Panc1 (cell line): ENCODE results near the gene SEC31B. TPM values are rescaled to one million over a fixed set of nuclear protein-coding genes. Genes with fewer than 3 reads are reported as not detected.
A peak's percentile ranks its signal among the peaks of the same experiment; 100 is the strongest.

Source experiments
- ATAC-seq: fragments of 200-7000 bp; cut with Tn5 transposase; 2 replicates; pipeline ENCODE4 v1.9.1; 2020; ENCODE audit warnings: mild to moderate bottlenecking, moderate library complexity
- BruUV-seq: library from RNA; stranded (reverse); fragments of 400-500 nt; replicated peaks from 2 replicates; lab custom pipeline; 2021; lab: Mats Ljungman, UMichigan
- CTCF ChIA-PET: fragments of 300-600 bp; sonication (Branson Sonifier 250); formaldehyde crosslinking; loops from one replicate; lab custom pipeline; 2022; ENCODE audit warnings: antibody characterized with exemption; lab: Charles Lee
- POLR2A ChIA-PET: fragments of 300-600 bp; sonication (Branson Sonifier 250); formaldehyde crosslinking; loops from one replicate; lab custom pipeline; 2022; ENCODE audit warnings: antibody characterized with exemption; lab: Charles Lee
- DNase-seq: peaks from one replicate; pipeline ENCODE4 v3.0.0-alpha.2; 2010; ENCODE audit warnings: low read depth, low spot score
- H3K27ac ChIP-seq: 2 replicates; pipeline ENCODE4 v1.5.1; 2011; ENCODE audit warnings: mild to moderate bottlenecking, low read length, inconsistent platforms
- H3K27me3 ChIP-seq: fragments of 200-500 bp; sonication (Bioruptor generic); 2 replicates; pipeline ENCODE4 v1.6.0; 2014; ENCODE audit warnings: low read length, inconsistent platforms; ENCODE audit not compliant: control insufficient read depth, insufficient read depth
- H3K36me3 ChIP-seq: fragments of 200-500 bp; sonication (Bioruptor generic); 2 replicates; pipeline ENCODE4 v1.5.1; 2014; ENCODE audit warnings: inconsistent platforms, mild to moderate bottlenecking, low read length, moderate library complexity; ENCODE audit not compliant: control insufficient read depth, insufficient read depth
- H3K4me1 ChIP-seq: 2 replicates; pipeline ENCODE4 v1.5.1; 2011; ENCODE audit warnings: inconsistent platforms, mild to moderate bottlenecking, low read length, moderate library complexity; ENCODE audit not compliant: control insufficient read depth, insufficient read depth
- H3K4me3 ChIP-seq, 2 experiments: 2 replicates each; pipeline ENCODE4 v1.5.1; 2011 to 2012; ENCODE audit warnings: low read depth in 2 of 2, low read length in 2 of 2, mild to moderate bottlenecking in 2 of 2, inconsistent platforms in 1 of 2, moderate library complexity in 1 of 2
- H3K9me3 ChIP-seq: fragments of 200-500 bp; sonication (Bioruptor generic); 2 replicates; pipeline ENCODE4 v1.5.1; 2014; ENCODE audit warnings: low read depth, mild to moderate bottlenecking, inconsistent platforms, low read length, moderate library complexity; ENCODE audit not compliant: control insufficient read depth, insufficient read depth
- POLR2AphosphoS5 ChIP-seq: IDR thresholded peaks from 2 replicates; pipeline ENCODE4 v1.6.1; 2012; ENCODE audit warnings: mild to moderate bottlenecking, low read depth, low read length, moderate library complexity
- SIN3A ChIP-seq: IDR thresholded peaks from 2 replicates; pipeline ENCODE4 v1.6.1; 2012; ENCODE audit warnings: low read depth, mild to moderate bottlenecking, low read length, moderate library complexity, borderline replicate concordance; ENCODE audit not compliant: insufficient read depth
- TCF7L2 ChIP-seq: IDR thresholded peaks from 2 replicates; pipeline ENCODE4 v1.6.1; 2011; ENCODE audit warnings: mild to moderate bottlenecking, low read depth, low read length, inconsistent platforms
- in situ Hi-C: cut with HindIII; loops from 2 replicates; pipeline ENCODE4 v1.10.0; 2016; ENCODE audit warnings: low sequenced_read_pairs, low pct_unique_long_range_greater_than_20kb
- intact Hi-C: fragments of 100-400 bp; cut with micrococcal nuclease; formaldehyde crosslinking; loops from one replicate; pipeline ENCODE4 v1.10.0; 2022; ENCODE audit not compliant: unreplicated experiment
- total RNA-seq: library from RNA; stranded (reverse); gene quantifications from one replicate; pipeline ENCODE4 v1.2.1, GENCODE V29; 2021; ENCODE audit not compliant: unreplicated experiment
- TF ChIP-seq, protein P1 (sequence below), 2 experiments: IDR thresholded peaks; 2 replicates each; pipeline ENCODE4 v1.6.1; 2011 to 2012; ENCODE audit warnings: low read depth in 2 of 2, control low read depth in 1 of 2, low read length in 1 of 2, mild to moderate bottlenecking in 1 of 2, moderate library complexity in 1 of 2; ENCODE audit not compliant: insufficient read depth in 1 of 2
- TF ChIP-seq, protein P2 (sequence below): fragments of 450-650 bp; IDR thresholded peaks from 2 replicates; pipeline ENCODE4 v1.5.1; 2017; ENCODE audit warnings: mild to moderate bottlenecking

Gene SEC31B
- total RNA-seq, 1 experiment from 2014 or later = 17.8 TPM

DNA sequence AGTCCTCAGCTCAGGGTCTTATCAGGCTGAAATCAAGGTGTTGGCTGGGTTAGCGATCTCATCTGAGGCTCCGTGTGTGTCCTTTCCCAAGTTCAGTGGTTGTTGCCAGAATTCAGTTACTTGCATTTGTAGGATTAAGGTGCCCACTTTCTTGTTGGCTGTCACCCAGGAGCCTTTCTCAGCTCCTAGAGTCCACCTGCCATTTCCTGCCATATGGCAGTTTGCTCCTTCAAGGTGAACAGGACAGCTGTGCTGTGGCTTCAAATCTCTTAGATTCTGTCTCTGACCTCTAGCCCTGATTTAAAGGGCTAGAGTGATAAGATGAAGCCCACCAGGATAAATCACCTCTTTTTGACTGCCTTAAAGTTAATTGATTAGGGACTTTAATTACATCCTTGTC, 15.1 kb upstream of the SEC31B start:
- CTCF ChIA-PET = interaction anchor here (0.6 to 1.6 kb wide), 2 partner anchors 294 to 343 kb away, joined by 4 to 6 read pairs; no protein-coding TSS in a partner anchor

DNA sequence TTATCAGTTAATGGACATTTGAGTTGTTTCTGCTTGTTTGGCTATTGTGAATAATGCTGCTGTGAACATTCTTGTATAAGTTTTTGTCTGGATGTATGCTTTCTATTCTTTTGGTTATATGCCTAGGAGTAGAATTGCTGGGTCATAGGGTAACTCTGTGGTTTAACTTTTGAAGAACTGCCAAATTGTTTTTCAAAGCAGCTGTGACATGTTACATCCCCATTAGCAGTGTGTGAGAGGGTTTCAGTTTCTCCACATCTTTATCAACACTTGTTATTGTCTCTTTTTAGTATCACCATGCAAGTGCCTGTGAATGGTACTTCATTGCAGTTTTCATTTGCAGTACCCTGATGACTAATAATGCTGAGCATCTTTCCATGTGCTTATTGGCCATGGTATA, 12.1 kb upstream of the SEC31B start:
- Histone ChIP-seq H3K4me1 (peaks cover 29% of the 10 kb centered on the region), H3K27me3 (no peaks in the 10 kb centered on the region), H3K36me3 (peaks cover 14% of the 10 kb centered on the region), H3K27ac (no peak overlapping the region), H3K4me3 (no peak overlapping the region), H3K9me3 (no peaks in the 10 kb centered on the region)
- ATAC-seq (no peak), DNase-seq (no peak)
- CTCF ChIA-PET = no interaction called here
- no TSS peak for BruUV-seq
- POLR2A ChIA-PET = no interaction called here
- TF ChIP-seq, protein P1, sequence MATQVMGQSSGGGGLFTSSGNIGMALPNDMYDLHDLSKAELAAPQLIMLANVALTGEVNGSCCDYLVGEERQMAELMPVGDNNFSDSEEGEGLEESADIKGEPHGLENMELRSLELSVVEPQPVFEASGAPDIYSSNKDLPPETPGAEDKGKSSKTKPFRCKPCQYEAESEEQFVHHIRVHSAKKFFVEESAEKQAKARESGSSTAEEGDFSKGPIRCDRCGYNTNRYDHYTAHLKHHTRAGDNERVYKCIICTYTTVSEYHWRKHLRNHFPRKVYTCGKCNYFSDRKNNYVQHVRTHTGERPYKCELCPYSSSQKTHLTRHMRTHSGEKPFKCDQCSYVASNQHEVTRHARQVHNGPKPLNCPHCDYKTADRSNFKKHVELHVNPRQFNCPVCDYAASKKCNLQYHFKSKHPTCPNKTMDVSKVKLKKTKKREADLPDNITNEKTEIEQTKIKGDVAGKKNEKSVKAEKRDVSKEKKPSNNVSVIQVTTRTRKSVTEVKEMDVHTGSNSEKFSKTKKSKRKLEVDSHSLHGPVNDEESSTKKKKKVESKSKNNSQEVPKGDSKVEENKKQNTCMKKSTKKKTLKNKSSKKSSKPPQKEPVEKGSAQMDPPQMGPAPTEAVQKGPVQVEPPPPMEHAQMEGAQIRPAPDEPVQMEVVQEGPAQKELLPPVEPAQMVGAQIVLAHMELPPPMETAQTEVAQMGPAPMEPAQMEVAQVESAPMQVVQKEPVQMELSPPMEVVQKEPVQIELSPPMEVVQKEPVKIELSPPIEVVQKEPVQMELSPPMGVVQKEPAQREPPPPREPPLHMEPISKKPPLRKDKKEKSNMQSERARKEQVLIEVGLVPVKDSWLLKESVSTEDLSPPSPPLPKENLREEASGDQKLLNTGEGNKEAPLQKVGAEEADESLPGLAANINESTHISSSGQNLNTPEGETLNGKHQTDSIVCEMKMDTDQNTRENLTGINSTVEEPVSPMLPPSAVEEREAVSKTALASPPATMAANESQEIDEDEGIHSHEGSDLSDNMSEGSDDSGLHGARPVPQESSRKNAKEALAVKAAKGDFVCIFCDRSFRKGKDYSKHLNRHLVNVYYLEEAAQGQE (IDR thresholded peaks at IDR 0.05; ENCODE audit: insufficient read depth in 1 of 2, low read depth in 2 of 2, low read length in 1 of 2) = no peak
- TF ChIP-seq TCF7L2 (no peak), POLR2AphosphoS5 (no peak), SIN3A (no peak)
- TF ChIP-seq, protein P2, sequence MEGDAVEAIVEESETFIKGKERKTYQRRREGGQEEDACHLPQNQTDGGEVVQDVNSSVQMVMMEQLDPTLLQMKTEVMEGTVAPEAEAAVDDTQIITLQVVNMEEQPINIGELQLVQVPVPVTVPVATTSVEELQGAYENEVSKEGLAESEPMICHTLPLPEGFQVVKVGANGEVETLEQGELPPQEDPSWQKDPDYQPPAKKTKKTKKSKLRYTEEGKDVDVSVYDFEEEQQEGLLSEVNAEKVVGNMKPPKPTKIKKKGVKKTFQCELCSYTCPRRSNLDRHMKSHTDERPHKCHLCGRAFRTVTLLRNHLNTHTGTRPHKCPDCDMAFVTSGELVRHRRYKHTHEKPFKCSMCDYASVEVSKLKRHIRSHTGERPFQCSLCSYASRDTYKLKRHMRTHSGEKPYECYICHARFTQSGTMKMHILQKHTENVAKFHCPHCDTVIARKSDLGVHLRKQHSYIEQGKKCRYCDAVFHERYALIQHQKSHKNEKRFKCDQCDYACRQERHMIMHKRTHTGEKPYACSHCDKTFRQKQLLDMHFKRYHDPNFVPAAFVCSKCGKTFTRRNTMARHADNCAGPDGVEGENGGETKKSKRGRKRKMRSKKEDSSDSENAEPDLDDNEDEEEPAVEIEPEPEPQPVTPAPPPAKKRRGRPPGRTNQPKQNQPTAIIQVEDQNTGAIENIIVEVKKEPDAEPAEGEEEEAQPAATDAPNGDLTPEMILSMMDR = no peak
- intact Hi-C loops (no loop called here), in situ Hi-C loops (no loop called here)

More for the DNA sequence above, 15.1 kb upstream of the SEC31B start:
- TF ChIP-seq TCF7L2 = no peak
- no peak for TF ChIP-seq POLR2AphosphoS5
- TF ChIP-seq, protein P1 (IDR thresholded peaks at IDR 0.05; ENCODE audit: insufficient read depth in 1 of 2, low read depth in 2 of 2, low read length in 1 of 2) = no peak
- TF ChIP-seq, protein P2 = no peak
- TF ChIP-seq SIN3A = no peak
- DNase-seq (no peak), ATAC-seq (no peak)
- in situ Hi-C loops = no loop called here
- Histone ChIP-seq H3K4me1 (peaks cover 31% of the 10 kb centered on the region), H3K36me3 (peaks cover 19% of the 10 kb centered on the region), H3K9me3 (no peaks in the 10 kb centered on the region), H3K4me3 (no peak overlapping the region), H3K27ac (peak overlapping the region; percentile 90), H3K27me3 (no peaks in the 10 kb centered on the region)
- POLR2A ChIA-PET = no interaction called here
- no TSS peak for BruUV-seq
- intact Hi-C loops = no loop called here
